GM23338 (cell line): ENCODE data around the gene C6orf47. TPM values are rescaled to one million over a fixed set of nuclear protein-coding genes. Genes with fewer than 3 reads are reported as not detected.

Experiments used
- CREB1 ChIP-seq: fragments of 250-450 bp; sonication (Bioruptor Pico); IDR thresholded peaks from 2 replicates; pipeline ENCODE4 v1.5.0; 2020; ENCODE audit warnings: low read depth, mild to moderate bottlenecking, moderate library complexity
- CTCF ChIP-seq, 2 experiments: fragments of 200-600 bp in 1 of 2; sonication (generic) in 1 of 2; conservative IDR thresholded peaks; 2 replicates each; pipeline versions ENCODE4 v1.5.1 to v1.6.1; 2016 to 2017; ENCODE audit warnings: antibody characterized with exemption in 2 of 2, low read depth in 2 of 2, mild to moderate bottlenecking in 2 of 2, moderate library complexity in 1 of 2
- ETS1 ChIP-seq: IDR thresholded peaks from 2 replicates; pipeline ENCODE4 v1.6.1; 2016; ENCODE audit warnings: antibody characterized with exemption
- EZH2 ChIP-seq: fragments of 200-600 bp; sonication (generic); IDR thresholded peaks from one replicate; pipeline ENCODE4 v1.8.0; 2017; ENCODE audit warnings: antibody characterized with exemption, mild to moderate bottlenecking, low read depth; ENCODE audit not compliant: unreplicated experiment
- EZH2phosphoT487 ChIP-seq: fragments of 200-600 bp; sonication (generic); IDR thresholded peaks from one replicate; pipeline ENCODE4 v1.8.1; 2018; ENCODE audit warnings: antibody characterized with exemption; ENCODE audit not compliant: unreplicated experiment
- POLR2AphosphoS5 ChIP-seq: IDR thresholded peaks from 2 replicates; pipeline ENCODE4 v1.6.1; 2016; ENCODE audit warnings: antibody characterized with exemption, low read depth
- REST ChIP-seq: IDR thresholded peaks from one replicate; pipeline ENCODE4 v1.6.1; 2018; ENCODE audit warnings: antibody characterized with exemption; ENCODE audit not compliant: unreplicated experiment
- STAT1 ChIP-seq: IDR thresholded peaks from one replicate; pipeline ENCODE4 v1.6.1; 2016; ENCODE audit warnings: antibody characterized with exemption; ENCODE audit not compliant: unreplicated experiment
- ZNF114 ChIP-seq: fragments of 250-450 bp; sonication (Bioruptor Pico); IDR thresholded peaks from 2 replicates; pipeline ENCODE4 v1.5.0; 2020; ENCODE audit warnings: mild to moderate bottlenecking, moderate library complexity
- ZNF331 ChIP-seq: fragments of 250-450 bp; sonication (Bioruptor Pico); IDR thresholded peaks from 2 replicates; pipeline ENCODE4 v1.5.0; 2020; ENCODE audit warnings: low read depth, mild to moderate bottlenecking, moderate library complexity
- ZNF462 ChIP-seq: fragments of 250-450 bp; sonication (Bioruptor Pico); IDR thresholded peaks from 2 replicates; pipeline ENCODE4 v1.5.0; 2020; ENCODE audit warnings: mild to moderate bottlenecking, moderate library complexity
- polyA plus RNA-seq: library from polyadenylated mRNA; unstranded; fragments of >200 nt; fragmentation: Nextera tagmentation; extraction: Ambion mirVana; gene quantifications from 2 replicates; pipeline ENCODE4 v1.2.1, GENCODE V29; 2016
- total RNA-seq: library from RNA; depleted of rRNA; stranded (reverse); fragments of >200 nt; shearing (Covaris generic); gene quantifications from 2 replicates; pipeline ENCODE4 v1.2.3, GENCODE V29; 2014

C6orf47 gene
- total and polyA plus RNA-seq, 2 experiments from 2014 or later = 9.4 to 12.8 TPM

- TF ChIP-seq ZNF462 (CRISPR knock-in tag) (no peak), EZH2phosphoT487 (no peak), CTCF (conservative IDR thresholded peaks at IDR 0.05; ENCODE audit: low read depth in 2 of 2) (no peak), REST (no peak), CREB1 (no peak), POLR2AphosphoS5 (no peak), STAT1 (no peak), EZH2 (no peak), ZNF331 (no peak), ETS1 (no peak), ZNF114 (CRISPR knock-in tag) (no peak)
Observed at GRCh38 chr6:31677955-31678354, 17.4 kb upstream of the C6orf47 start (continued).
